ENCODE measurements around the gene DDX10.

- TF ChIP-seq CTCF (IDR thresholded peaks at IDR 0.05; ENCODE audit: insufficient read depth, low read depth, low read length) (no peak), EZH2 (IDR thresholded peaks at IDR 0.05; ENCODE audit: insufficient read depth, low read length) (no peak)
Measured at GRCh38 chr11:108904480-108904879, 239.6 kb downstream of the DDX10 start.
